GM23248 (cell line): ENCODE measurements around the gene PTPN1.

ENCODE experiments used
- EZH2 ChIP-seq: fragments of 200-600 bp; sonication (generic); IDR thresholded peaks from 2 replicates; pipeline ENCODE4 v1.6.1; 2018; ENCODE audit warnings: antibody characterized with exemption, mild to moderate bottlenecking; ENCODE audit not compliant: insufficient read depth, poor library complexity, severe bottlenecking
- EZH2phosphoT487 ChIP-seq: fragments of 200-600 bp; sonication (generic); IDR thresholded peaks from 2 replicates; pipeline ENCODE4 v1.6.1; 2018; ENCODE audit warnings: antibody characterized with exemption, moderate library complexity, mild to moderate bottlenecking, low read depth; ENCODE audit not compliant: insufficient read depth

- TF ChIP-seq EZH2: no peak
- no peak for TF ChIP-seq EZH2phosphoT487
Observed at GRCh38 chr20:50572938-50573777, 63.0 kb downstream of the PTPN1 start.
